HEK293 (cell line): ENCODE data around the gene C2orf66.

ENCODE experiments used
- ZNF600 ChIP-seq: fragments of 450-650 bp; formaldehyde crosslinking; IDR thresholded peaks from 2 replicates; pipeline ENCODE4 v1.5.1; 2016; ENCODE audit warnings: missing biosample characterization, missing genetic modification characterization
- ZNF830 ChIP-seq: fragments of 450-650 bp; IDR thresholded peaks from 2 replicates; pipeline ENCODE4 v1.5.0; 2018; ENCODE audit warnings: missing biosample characterization, missing genetic modification characterization, low read depth, mild to moderate bottlenecking, moderate library complexity
- TF ChIP-seq, protein P1 (sequence below): fragments of 450-650 bp; formaldehyde crosslinking; IDR thresholded peaks from 2 replicates; pipeline ENCODE4 v1.5.1; 2016; ENCODE audit warnings: missing biosample characterization, missing genetic modification characterization
- TF ChIP-seq, protein P2 (sequence below): fragments of 450-650 bp; formaldehyde crosslinking; IDR thresholded peaks from 2 replicates; pipeline ENCODE4 v1.5.1; 2017; ENCODE audit warnings: missing biosample characterization, missing genetic modification characterization
- TF ChIP-seq, protein P3 (sequence below): fragments of 450-650 bp; formaldehyde crosslinking; optimal IDR thresholded peaks from 2 replicates; pipeline ENCODE3; 2016; ENCODE audit warnings: missing biosample characterization, mild to moderate bottlenecking, missing genetic modification characterization
- TF ChIP-seq, protein P4 (sequence below): fragments of 450-650 bp; formaldehyde crosslinking; IDR thresholded peaks from 2 replicates; pipeline ENCODE4 v1.5.1; 2016; ENCODE audit warnings: missing biosample characterization, missing genetic modification characterization, low read depth

DNA sequence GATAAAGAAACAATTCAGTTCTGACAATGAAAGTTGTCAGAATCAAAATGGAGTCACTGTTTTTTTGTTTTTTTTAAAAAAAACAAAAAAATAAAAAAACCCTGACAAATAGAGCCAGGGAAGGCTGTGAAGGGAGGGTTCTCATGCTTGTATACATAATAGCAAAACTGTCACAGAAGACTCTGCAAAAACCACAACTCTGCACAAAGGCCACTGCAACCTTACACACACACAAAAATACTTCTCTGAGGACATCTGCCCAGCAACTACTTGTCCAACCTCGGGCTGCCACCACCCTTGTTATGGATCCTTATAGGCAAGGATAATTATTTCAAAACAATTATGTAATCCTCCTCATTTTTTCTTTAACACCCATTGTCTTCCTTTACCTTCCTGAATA lies 41.9 kb upstream of the C2orf66 start:
- peak; percentile 58; the same call in 1 of the 2 replicates for TF ChIP-seq ZNF600 (tag by site-specific recombination)
- TF ChIP-seq, protein P1, sequence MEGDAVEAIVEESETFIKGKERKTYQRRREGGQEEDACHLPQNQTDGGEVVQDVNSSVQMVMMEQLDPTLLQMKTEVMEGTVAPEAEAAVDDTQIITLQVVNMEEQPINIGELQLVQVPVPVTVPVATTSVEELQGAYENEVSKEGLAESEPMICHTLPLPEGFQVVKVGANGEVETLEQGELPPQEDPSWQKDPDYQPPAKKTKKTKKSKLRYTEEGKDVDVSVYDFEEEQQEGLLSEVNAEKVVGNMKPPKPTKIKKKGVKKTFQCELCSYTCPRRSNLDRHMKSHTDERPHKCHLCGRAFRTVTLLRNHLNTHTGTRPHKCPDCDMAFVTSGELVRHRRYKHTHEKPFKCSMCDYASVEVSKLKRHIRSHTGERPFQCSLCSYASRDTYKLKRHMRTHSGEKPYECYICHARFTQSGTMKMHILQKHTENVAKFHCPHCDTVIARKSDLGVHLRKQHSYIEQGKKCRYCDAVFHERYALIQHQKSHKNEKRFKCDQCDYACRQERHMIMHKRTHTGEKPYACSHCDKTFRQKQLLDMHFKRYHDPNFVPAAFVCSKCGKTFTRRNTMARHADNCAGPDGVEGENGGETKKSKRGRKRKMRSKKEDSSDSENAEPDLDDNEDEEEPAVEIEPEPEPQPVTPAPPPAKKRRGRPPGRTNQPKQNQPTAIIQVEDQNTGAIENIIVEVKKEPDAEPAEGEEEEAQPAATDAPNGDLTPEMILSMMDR (tag by site-specific recombination), result no peak
- TF ChIP-seq, protein P2, sequence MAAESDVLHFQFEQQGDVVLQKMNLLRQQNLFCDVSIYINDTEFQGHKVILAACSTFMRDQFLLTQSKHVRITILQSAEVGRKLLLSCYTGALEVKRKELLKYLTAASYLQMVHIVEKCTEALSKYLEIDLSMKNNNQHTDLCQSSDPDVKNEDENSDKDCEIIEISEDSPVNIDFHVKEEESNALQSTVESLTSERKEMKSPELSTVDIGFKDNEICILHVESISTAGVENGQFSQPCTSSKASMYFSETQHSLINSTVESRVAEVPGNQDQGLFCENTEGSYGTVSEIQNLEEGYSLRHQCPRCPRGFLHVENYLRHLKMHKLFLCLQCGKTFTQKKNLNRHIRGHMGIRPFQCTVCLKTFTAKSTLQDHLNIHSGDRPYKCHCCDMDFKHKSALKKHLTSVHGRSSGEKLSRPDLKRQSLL (tag by site-specific recombination), result no peak
- TF ChIP-seq ZNF830, result no peak
- TF ChIP-seq, protein P3, sequence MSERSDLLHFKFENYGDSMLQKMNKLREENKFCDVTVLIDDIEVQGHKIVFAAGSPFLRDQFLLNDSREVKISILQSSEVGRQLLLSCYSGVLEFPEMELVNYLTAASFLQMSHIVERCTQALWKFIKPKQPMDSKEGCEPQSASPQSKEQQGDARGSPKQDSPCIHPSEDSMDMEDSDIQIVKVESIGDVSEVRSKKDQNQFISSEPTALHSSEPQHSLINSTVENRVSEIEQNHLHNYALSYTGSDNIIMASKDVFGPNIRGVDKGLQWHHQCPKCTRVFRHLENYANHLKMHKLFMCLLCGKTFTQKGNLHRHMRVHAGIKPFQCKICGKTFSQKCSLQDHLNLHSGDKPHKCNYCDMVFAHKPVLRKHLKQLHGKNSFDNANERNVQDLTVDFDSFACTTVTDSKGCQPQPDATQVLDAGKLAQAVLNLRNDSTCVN (tag by site-specific recombination), result no peak
- TF ChIP-seq, protein P4, sequence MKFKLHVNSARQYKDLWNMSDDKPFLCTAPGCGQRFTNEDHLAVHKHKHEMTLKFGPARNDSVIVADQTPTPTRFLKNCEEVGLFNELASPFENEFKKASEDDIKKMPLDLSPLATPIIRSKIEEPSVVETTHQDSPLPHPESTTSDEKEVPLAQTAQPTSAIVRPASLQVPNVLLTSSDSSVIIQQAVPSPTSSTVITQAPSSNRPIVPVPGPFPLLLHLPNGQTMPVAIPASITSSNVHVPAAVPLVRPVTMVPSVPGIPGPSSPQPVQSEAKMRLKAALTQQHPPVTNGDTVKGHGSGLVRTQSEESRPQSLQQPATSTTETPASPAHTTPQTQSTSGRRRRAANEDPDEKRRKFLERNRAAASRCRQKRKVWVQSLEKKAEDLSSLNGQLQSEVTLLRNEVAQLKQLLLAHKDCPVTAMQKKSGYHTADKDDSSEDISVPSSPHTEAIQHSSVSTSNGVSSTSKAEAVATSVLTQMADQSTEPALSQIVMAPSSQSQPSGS, result no peak
